Measurements from ENCODE around the gene GLS. TPM values are rescaled to one million over a fixed set of nuclear protein-coding genes. Genes with fewer than 3 reads are reported as not detected.

GLS gene
- total and polyA plus RNA-seq, 2 of the 13 experiments (the other 11 are each of a cell fraction or from before 2014, with no cell fraction given) = 78.6 to 183 TPM

DNA sequence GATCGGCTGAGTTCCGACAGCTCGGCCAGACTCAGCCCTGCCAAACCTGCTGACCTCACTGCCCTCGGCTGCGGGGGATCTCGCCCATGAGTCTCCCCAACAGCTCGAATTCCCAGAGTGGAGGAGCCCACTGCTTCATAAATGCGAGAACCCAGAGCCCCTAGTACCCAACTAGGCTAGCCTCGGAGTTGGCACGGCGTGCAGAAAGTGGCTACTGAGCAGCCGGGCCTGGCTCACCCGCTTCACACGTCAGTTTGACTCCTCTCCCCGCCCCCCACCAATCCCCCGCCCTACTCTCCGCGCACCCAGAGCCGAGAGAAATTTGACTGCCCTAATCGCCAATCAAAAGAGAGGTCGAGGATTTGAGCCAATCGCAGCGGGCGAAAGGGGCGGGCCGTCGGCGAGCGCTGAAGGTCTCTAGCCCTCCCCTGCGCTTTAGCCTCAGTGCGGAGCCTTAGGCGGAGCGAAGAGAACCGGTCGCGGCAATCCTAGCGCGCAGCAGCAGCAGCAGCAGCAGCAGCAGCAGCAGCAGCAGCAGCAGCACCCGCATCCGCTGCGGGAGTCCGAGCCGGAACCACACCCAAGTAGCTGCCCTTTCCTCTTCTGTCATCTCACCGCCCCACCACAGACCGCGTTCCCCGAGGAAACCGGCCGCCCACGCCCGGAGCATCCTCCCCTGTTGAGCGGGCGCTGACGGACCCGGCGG lies at the start of gene GLS (continued):
- TF ChIP-seq ZNF770 (CRISPR knock-in tag; IDR thresholded peaks at IDR 0.05) = peak; percentile 51; the same call in 1 of the 2 replicates
- peak; percentile 79; the same call in 1 of the 2 replicates for TF ChIP-seq ZNF430 (CRISPR knock-in tag; IDR thresholded peaks at IDR 0.05)
- TF ChIP-seq SMAD1 (CRISPR knock-in tag; IDR thresholded peaks at IDR 0.05; ENCODE audit: borderline replicate concordance, low read depth) = no peak
- TF ChIP-seq ZBTB20 (CRISPR knock-in tag; IDR thresholded peaks at IDR 0.05; ENCODE audit: borderline replicate concordance, low read depth) = no peak
- peak; percentile 57 for TF ChIP-seq ZNF800 (CRISPR knock-in tag; IDR thresholded peaks at IDR 0.05)
- TF ChIP-seq FOSL1 (CRISPR knock-in tag; IDR thresholded peaks at IDR 0.05; ENCODE audit: borderline replicate concordance) = no peak
- peak in 1 of 2 experiments; percentile 79; a peak in 1 of 4 replicates for TF ChIP-seq REST (IDR thresholded peaks at IDR 0.05; ENCODE audit: borderline replicate concordance in 1 of 2, low read depth in 1 of 2, low read length in 2 of 2)
- TF ChIP-seq JDP2 (CRISPR knock-in tag; IDR thresholded peaks at IDR 0.05; ENCODE audit: borderline replicate concordance) = no peak
- no peak for TF ChIP-seq ZKSCAN8 (CRISPR knock-in tag; IDR thresholded peaks at IDR 0.05; ENCODE audit: borderline replicate concordance)
- no peak for TF ChIP-seq LRRFIP1 (CRISPR knock-in tag; conservative IDR thresholded peaks at IDR 0.05)
- TF ChIP-seq, protein P1, sequence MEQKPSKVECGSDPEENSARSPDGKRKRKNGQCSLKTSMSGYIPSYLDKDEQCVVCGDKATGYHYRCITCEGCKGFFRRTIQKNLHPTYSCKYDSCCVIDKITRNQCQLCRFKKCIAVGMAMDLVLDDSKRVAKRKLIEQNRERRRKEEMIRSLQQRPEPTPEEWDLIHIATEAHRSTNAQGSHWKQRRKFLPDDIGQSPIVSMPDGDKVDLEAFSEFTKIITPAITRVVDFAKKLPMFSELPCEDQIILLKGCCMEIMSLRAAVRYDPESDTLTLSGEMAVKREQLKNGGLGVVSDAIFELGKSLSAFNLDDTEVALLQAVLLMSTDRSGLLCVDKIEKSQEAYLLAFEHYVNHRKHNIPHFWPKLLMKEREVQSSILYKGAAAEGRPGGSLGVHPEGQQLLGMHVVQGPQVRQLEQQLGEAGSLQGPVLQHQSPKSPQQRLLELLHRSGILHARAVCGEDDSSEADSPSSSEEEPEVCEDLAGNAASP (CRISPR knock-in tag; IDR thresholded peaks at IDR 0.05; ENCODE audit: borderline replicate concordance) = peak; percentile 74
- TF ChIP-seq KDM4B (CRISPR knock-in tag; IDR thresholded peaks at IDR 0.05) = no peak
- TF ChIP-seq, protein P2, sequence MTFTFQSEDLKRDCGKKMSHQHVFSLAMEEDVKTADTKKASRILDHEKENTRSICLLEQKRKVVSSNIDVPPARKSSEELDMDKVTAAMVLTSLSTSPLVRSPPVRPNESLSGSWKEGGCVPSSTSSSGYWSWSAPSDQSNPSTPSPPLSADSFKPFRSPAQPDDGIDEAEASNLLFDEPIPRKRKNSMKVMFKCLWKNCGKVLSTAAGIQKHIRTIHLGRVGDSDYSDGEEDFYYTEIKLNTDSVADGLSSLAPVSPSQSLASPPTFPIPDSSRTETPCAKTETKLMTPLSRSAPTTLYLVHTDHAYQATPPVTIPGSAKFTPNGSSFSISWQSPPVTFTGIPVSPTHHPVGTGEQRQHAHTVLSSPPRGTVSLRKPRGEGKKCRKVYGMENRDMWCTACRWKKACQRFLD (CRISPR knock-in tag; IDR thresholded peaks at IDR 0.05; ENCODE audit: borderline replicate concordance) = peak; percentile 88; the same call in 1 of the 2 replicates

All from HepG2 (cell line).